Tibial artery (tissue), 4 donors: ENCODE data around the gene CSTF2T.

Source experiments
- DNase-seq, 2 donors: peaks; one replicate each; pipeline ENCODE4 v3.0.0-alpha.2; 2019
- H3K27ac ChIP-seq, 2 donors: fragments of 200-600 bp; sonication (generic) in 1 of 2; 1 replicate in 1 of 2; 2 replicates in 1 of 2; pipeline ENCODE4 v1.5.1; 2018 to 2019; ENCODE audit warnings: mild to moderate bottlenecking in 1 of 2
- H3K27me3 ChIP-seq, 2 donors: fragments of 200-600 bp; sonication (generic) in 1 of 2; one replicate each; pipeline versions ENCODE4 v1.5.1 to v1.6.0; 2016 to 2019
- H3K36me3 ChIP-seq, 3 donors: fragments of 200-600 bp; sonication (generic) in 2 of 3; one replicate each; pipeline ENCODE4 v1.5.1; 2016 to 2019; ENCODE audit warnings: mild to moderate bottlenecking in 2 of 3
- H3K4me1 ChIP-seq, 4 donors: fragments of 200-600 bp; sonication (generic) in 2 of 4; 1 replicate in 3 of 4; 2 replicates in 1 of 4; pipeline ENCODE4 v1.5.1; 2016 to 2019
- H3K4me3 ChIP-seq, 2 donors: fragments of 200-600 bp; sonication (generic) in 1 of 2; 1 replicate in 1 of 2; 2 replicates in 1 of 2; pipeline ENCODE4 v1.5.1; 2018 to 2019; ENCODE audit warnings: mild to moderate bottlenecking in 2 of 2
- H3K9me3 ChIP-seq, 3 donors: fragments of 200-600 bp; sonication (generic) in 1 of 3; one replicate each; pipeline ENCODE4 v1.5.1; 2016 to 2019
- CTCF ChIP-seq, 2 experiments: fragments of 200-600 bp in 1 of 2; fragments of 450-650 bp in 1 of 2; IDR thresholded peaks; one replicate each; pipeline ENCODE4 v1.5.1; 2017 to 2019; ENCODE audit warnings: antibody characterized with exemption in 2 of 2, mild to moderate bottlenecking in 1 of 2, moderate library complexity in 1 of 2
- intact Hi-C: fragments of 100-400 bp; cut with DNase I; formaldehyde crosslinking; loops from one replicate; pipeline ENCODE4 v1.15.0; 2023; ENCODE audit warnings: low total_unique reads

CSTF2T gene

GRCh38 chr10:51651063-51651462 is 48.3 kb downstream of the CSTF2T start:
- Histone ChIP-seq H3K36me3 (no peaks in the 10 kb centered on the region), H3K4me3 (no peak overlapping the region), H3K27me3 (no peaks in the 10 kb centered on the region), H3K27ac (no peak overlapping the region), H3K4me1 (peaks cover 0 to 41% (median 16%) of the 10 kb centered on the region in 4 donors), H3K9me3 (no peaks in the 10 kb centered on the region)
- no peak for DNase-seq
- TF ChIP-seq CTCF (IDR thresholded peaks at IDR 0.05), result no peak
- intact Hi-C loops, result no loop called here

- H3K27ac ChIP-seq, result no peak overlapping the region
- H3K4me1 ChIP-seq, result peaks cover 0 to 30% (median 8%) of the 10 kb centered on the region in 4 donors
- no peak for DNase-seq
- no peak for TF ChIP-seq CTCF (IDR thresholded peaks at IDR 0.05)
- H3K4me3 ChIP-seq, result no peak overlapping the region
- no peaks in the 10 kb centered on the region for H3K27me3 ChIP-seq
- H3K9me3 ChIP-seq, result no peaks in the 10 kb centered on the region
- no peaks in the 10 kb centered on the region for H3K36me3 ChIP-seq
- intact Hi-C loops, result no loop called here
Measured at GRCh38 chr10:51649064-51649463, 50.3 kb downstream of the CSTF2T start.
